Vagina (tissue), 2 donors: Measurements from ENCODE around the gene LACRT. TPM values are rescaled to one million over a fixed set of nuclear protein-coding genes. Genes with fewer than 3 reads are reported as not detected.

Source experiments
- DNase-seq, 2 donors: peaks; one replicate each; pipeline ENCODE4 v3.0.0-alpha.2; 2017; ENCODE audit errors: extremely low spot score in 2 of 2
- H3K27ac ChIP-seq: fragments of 200-600 bp; sonication (generic); one replicate; pipeline ENCODE4 v1.5.1; 2019
- H3K27me3 ChIP-seq: fragments of 200-600 bp; sonication (generic); one replicate; pipeline ENCODE4 v1.5.1; 2019
- H3K36me3 ChIP-seq, 2 donors: fragments of 200-600 bp; sonication (generic); one replicate each; pipeline ENCODE4 v1.5.1; 2017 to 2019
- H3K4me1 ChIP-seq: fragments of 200-600 bp; sonication (generic); one replicate; pipeline ENCODE4 v1.5.1; 2019
- H3K4me3 ChIP-seq, 2 donors: fragments of 200-600 bp; sonication (generic); 1 replicate in 1 of 2; 2 replicates in 1 of 2; pipeline ENCODE4 v1.5.1; 2016 to 2019
- H3K9me3 ChIP-seq: fragments of 200-600 bp; sonication (generic); one replicate; pipeline ENCODE4 v1.5.1; 2019
- CTCF ChIP-seq, 3 experiments: fragments of 450-650 bp in 2 of 3; fragments of 200-600 bp in 1 of 3; sonication (generic) in 1 of 3; IDR thresholded peaks; one replicate each; pipeline ENCODE4 v1.5.1; 2017 to 2019; ENCODE audit warnings: antibody characterized with exemption in 3 of 3, mild to moderate bottlenecking in 2 of 3, moderate library complexity in 2 of 3
- POLR2A ChIP-seq, 2 donors: fragments of 450-650 bp; IDR thresholded peaks; one replicate each; pipeline ENCODE4 v1.6.1; 2017; ENCODE audit warnings: antibody characterized with exemption in 2 of 2, mild to moderate bottlenecking in 2 of 2, moderate library complexity in 2 of 2
- POLR2AphosphoS5 ChIP-seq, 2 donors: sonication (generic); formaldehyde crosslinking; IDR thresholded peaks; one replicate each; pipeline ENCODE4 v1.9.0; 2017; ENCODE audit warnings: antibody characterized with exemption in 2 of 2, mild to moderate bottlenecking in 2 of 2, low read depth in 1 of 2; ENCODE audit not compliant: insufficient read depth in 1 of 2
- intact Hi-C: fragments of 100-400 bp; cut with DNase I; formaldehyde crosslinking; loops from one replicate; pipeline ENCODE4 v1.15.1; 2023
- total RNA-seq: library from RNA; depleted of rRNA; stranded (reverse); fragments of >200 nt; gene quantifications from one replicate; pipeline ENCODE4 v1.2.3, GENCODE V29; 2016

LACRT gene
- total RNA-seq, 1 donor from 2014 or later: not detected

- Histone ChIP-seq H3K27ac (no peak overlapping the region), H3K27me3 (no peaks in the 10 kb centered on the region), H3K9me3 (no peaks in the 10 kb centered on the region), H3K36me3 (no peaks in the 10 kb centered on the region), H3K4me3 (no peak overlapping the region), H3K4me1 (no peaks in the 10 kb centered on the region)
- DNase-seq: peak in 1 of 2 donors; percentile 72
- intact Hi-C loops: no loop called here
- no peak for TF ChIP-seq CTCF (IDR thresholded peaks at IDR 0.05)
- no peak for TF ChIP-seq POLR2AphosphoS5 (IDR thresholded peaks at IDR 0.05; ENCODE audit: insufficient read depth in 1 of 2, low read depth in 1 of 2)
- TF ChIP-seq POLR2A (IDR thresholded peaks at IDR 0.05): no peak
These were observed 6.4 kb downstream of the LACRT start for GRCh38 chr12:54628186-54628846.

- Histone ChIP-seq H3K4me1 (no peaks in the 10 kb centered on the region), H3K36me3 (no peaks in the 10 kb centered on the region), H3K4me3 (no peak overlapping the region), H3K27me3 (no peaks in the 10 kb centered on the region), H3K9me3 (no peaks in the 10 kb centered on the region), H3K27ac (no peak overlapping the region)
- intact Hi-C loops: no loop called here
- no peak for DNase-seq
- TF ChIP-seq CTCF (IDR thresholded peaks at IDR 0.05) (no peak), POLR2AphosphoS5 (IDR thresholded peaks at IDR 0.05; ENCODE audit: insufficient read depth in 1 of 2, low read depth in 1 of 2) (no peak), POLR2A (IDR thresholded peaks at IDR 0.05) (no peak)
These were observed 7.4 kb downstream of the LACRT start for GRCh38 chr12:54627304-54627703.

- H3K36me3 ChIP-seq: no peaks in the 10 kb centered on the region
- H3K27me3 ChIP-seq: no peaks in the 10 kb centered on the region
- H3K4me1 ChIP-seq: no peaks in the 10 kb centered on the region
- no peak for TF ChIP-seq POLR2AphosphoS5 (IDR thresholded peaks at IDR 0.05; ENCODE audit: insufficient read depth in 1 of 2, low read depth in 1 of 2)
- no peak for TF ChIP-seq CTCF (IDR thresholded peaks at IDR 0.05)
- H3K27ac ChIP-seq: no peak overlapping the region
- H3K4me3 ChIP-seq: no peak overlapping the region
- H3K9me3 ChIP-seq: no peaks in the 10 kb centered on the region
- intact Hi-C loops: no loop called here
- no peak for DNase-seq
These were observed 9.1 kb downstream of the LACRT start for GRCh38 chr12:54625598-54625997.

- no peak overlapping the region for H3K27ac ChIP-seq
- DNase-seq: no peak
- H3K4me1 ChIP-seq: no peaks in the 10 kb centered on the region
- TF ChIP-seq POLR2A (IDR thresholded peaks at IDR 0.05): no peak
- no peak for TF ChIP-seq CTCF (IDR thresholded peaks at IDR 0.05)
- TF ChIP-seq POLR2AphosphoS5 (IDR thresholded peaks at IDR 0.05; ENCODE audit: insufficient read depth in 1 of 2, low read depth in 1 of 2): no peak
- intact Hi-C loops: no loop called here
- H3K27me3 ChIP-seq: no peaks in the 10 kb centered on the region
- H3K36me3 ChIP-seq: no peaks in the 10 kb centered on the region
- H3K9me3 ChIP-seq: no peaks in the 10 kb centered on the region
- H3K4me3 ChIP-seq: no peak overlapping the region
These were observed 10.1 kb downstream of the LACRT start for GRCh38 chr12:54624315-54625279.
